H9 (cell line): ENCODE measurements around the gene PRKACB. TPM values are rescaled to one million over a fixed set of nuclear protein-coding genes. Genes with fewer than 3 reads are reported as not detected.

Experiments
- DNase-seq: peaks from one replicate; pipeline ENCODE4 v3.0.0-alpha.2; 2017
- H2AFZ ChIP-seq: one replicate; pipeline ENCODE4 v1.6.1; 2013; ENCODE audit warnings: mild to moderate bottlenecking, low read length, control low read depth, moderate library complexity
- H2AK5ac ChIP-seq: 2 replicates; pipeline ENCODE4 v1.6.1; 2013; ENCODE audit warnings: low read length, control low read depth, mixed read lengths; ENCODE audit not compliant: insufficient read length
- H2BK120ac ChIP-seq: one replicate; pipeline ENCODE4 v1.6.1; 2013; ENCODE audit warnings: low read depth, mild to moderate bottlenecking, low read length, control low read depth, inconsistent platforms; ENCODE audit not compliant: poor library complexity, severe bottlenecking
- H2BK12ac ChIP-seq: 2 replicates; pipeline ENCODE4 v1.6.1; 2013; ENCODE audit warnings: low read length, control low read depth, mixed read lengths, low read depth; ENCODE audit not compliant: insufficient read length
- H2BK15ac ChIP-seq: 2 replicates; pipeline ENCODE4 v1.6.1; 2013; ENCODE audit warnings: low read depth, low read length, control low read depth
- H2BK20ac ChIP-seq: one replicate; pipeline ENCODE4 v1.6.1; 2013; ENCODE audit warnings: low read depth, mild to moderate bottlenecking, low read length, control low read depth, inconsistent platforms; ENCODE audit not compliant: poor library complexity, severe bottlenecking
- H2BK5ac ChIP-seq: 2 replicates; pipeline ENCODE4 v1.6.1; 2013; ENCODE audit warnings: low read length, control low read depth, mixed read lengths; ENCODE audit not compliant: insufficient read length
- H3K14ac ChIP-seq: 2 replicates; pipeline ENCODE4 v1.6.1; 2013; ENCODE audit warnings: low read length, control low read depth; ENCODE audit not compliant: insufficient read depth
- H3K18ac ChIP-seq: 2 replicates; pipeline ENCODE4 v1.6.1; 2013; ENCODE audit warnings: low read depth, mild to moderate bottlenecking, mixed read lengths, low read length, control low read depth; ENCODE audit not compliant: insufficient read length
- H3K23ac ChIP-seq: 2 replicates; pipeline ENCODE4 v1.6.1; 2013; ENCODE audit warnings: low read length, control low read depth, mixed read lengths, low read depth; ENCODE audit not compliant: insufficient read length
- H3K23me2 ChIP-seq: 2 replicates; pipeline ENCODE4 v1.6.1; 2013; ENCODE audit warnings: low read depth, mild to moderate bottlenecking, mixed read lengths, low read length, control low read depth; ENCODE audit not compliant: insufficient read length, poor library complexity, severe bottlenecking
- H3K27ac ChIP-seq: 2 replicates; pipeline ENCODE4 v1.5.1; 2013; ENCODE audit warnings: low read length, control low read depth, mixed read lengths, low read depth; ENCODE audit not compliant: insufficient read length
- H3K27me3 ChIP-seq: 2 replicates; pipeline ENCODE4 v1.6.1; 2013; ENCODE audit warnings: low read length, control low read depth, inconsistent platforms; ENCODE audit not compliant: insufficient read depth
- H3K4ac ChIP-seq: 2 replicates; pipeline ENCODE4 v1.6.1; 2013; ENCODE audit warnings: low read depth, mild to moderate bottlenecking, control low read depth, inconsistent platforms, low read length, moderate library complexity
- H3K4me1 ChIP-seq: 2 replicates; pipeline ENCODE4 v1.6.1; 2013; ENCODE audit warnings: low read length, control low read depth, inconsistent platforms; ENCODE audit not compliant: insufficient read depth
- H3K4me2 ChIP-seq: 2 replicates; pipeline ENCODE4 v1.6.1; 2013; ENCODE audit warnings: low read length, control low read depth, mixed read lengths; ENCODE audit not compliant: insufficient read length, insufficient read depth
- H3K56ac ChIP-seq: 2 replicates; pipeline ENCODE4 v1.6.1; 2013; ENCODE audit warnings: low read depth, mild to moderate bottlenecking, mixed read lengths, low read length, control low read depth; ENCODE audit not compliant: insufficient read length
- H3K79me1 ChIP-seq: 2 replicates; pipeline ENCODE4 v1.6.1; 2013; ENCODE audit warnings: low read depth, mild to moderate bottlenecking, moderate library complexity, low read length, control low read depth, inconsistent platforms; ENCODE audit not compliant: insufficient read depth, poor library complexity, severe bottlenecking
- H3K79me2 ChIP-seq: 2 replicates; pipeline ENCODE4 v1.6.1; 2013; ENCODE audit warnings: low read length, control low read depth, inconsistent platforms; ENCODE audit not compliant: insufficient read depth
- H3K9ac ChIP-seq: 2 replicates; pipeline ENCODE4 v1.6.1; 2013; ENCODE audit warnings: low read length, control low read depth, mixed read lengths; ENCODE audit not compliant: insufficient read length; ENCODE audit errors: extremely low read depth
- H3K9me3 ChIP-seq: one replicate; pipeline ENCODE4 v1.6.1; 2013; ENCODE audit warnings: low read depth, low read length, inconsistent platforms; ENCODE audit not compliant: control insufficient read depth
- H3T11ph ChIP-seq: one replicate; pipeline ENCODE4 v1.6.1; 2013; ENCODE audit warnings: mild to moderate bottlenecking, low read length, control low read depth, inconsistent platforms
- H4K20me1 ChIP-seq: one replicate; pipeline ENCODE4 v1.6.1; 2013; ENCODE audit not compliant: control insufficient read depth, insufficient read length, insufficient read depth
- H4K5ac ChIP-seq: 2 replicates; pipeline ENCODE4 v1.6.1; 2013; ENCODE audit warnings: low read depth, mild to moderate bottlenecking, mixed read lengths, low read length, control low read depth; ENCODE audit not compliant: insufficient read length
- H4K8ac ChIP-seq: replicated peaks from 2 replicates; pipeline ENCODE4 v1.6.1; 2013; ENCODE audit warnings: low read length, control low read depth, mixed read lengths, low read depth; ENCODE audit not compliant: insufficient read length
- H4K91ac ChIP-seq: 2 replicates; pipeline ENCODE4 v1.6.1; 2013; ENCODE audit warnings: low read depth, mild to moderate bottlenecking, moderate library complexity, mixed read lengths, low read length, control low read depth; ENCODE audit not compliant: insufficient read length
- H3K27ac Mint-ChIP-seq, 3 experiments: 2 replicates in 2 of 3; 3 replicates in 1 of 3; pipeline ENCODE4 v1.8.0; 2020 to 2021; ENCODE audit warnings: mixed read lengths in 3 of 3, mild to moderate bottlenecking in 1 of 3, moderate library complexity in 1 of 3
- H3K27me3 Mint-ChIP-seq: 2 replicates; pipeline ENCODE4 v1.8.0; 2021; ENCODE audit warnings: low read depth, mild to moderate bottlenecking, moderate library complexity, mixed read lengths
- H3K36me3 Mint-ChIP-seq, 3 experiments: 2 replicates in 2 of 3; 3 replicates in 1 of 3; pipeline ENCODE4 v1.8.0; 2020 to 2021; ENCODE audit warnings: low read depth in 3 of 3, mixed read lengths in 3 of 3; ENCODE audit not compliant: insufficient read depth in 1 of 3
- H3K4me1 Mint-ChIP-seq, 2 experiments: 2 replicates each; pipeline ENCODE4 v1.8.0; 2020; ENCODE audit warnings: mixed read lengths in 2 of 2
- H3K4me3 Mint-ChIP-seq, 2 experiments: 2 replicates in 1 of 2; 3 replicates in 1 of 2; pipeline ENCODE4 v1.8.0; 2020 to 2021; ENCODE audit warnings: mild to moderate bottlenecking in 2 of 2, mixed read lengths in 2 of 2, moderate library complexity in 1 of 2
- H3K9me3 Mint-ChIP-seq, 2 experiments: 2 replicates in 1 of 2; 3 replicates in 1 of 2; pipeline ENCODE4 v1.8.0; 2020; ENCODE audit warnings: mild to moderate bottlenecking in 2 of 2, mixed read lengths in 2 of 2, moderate library complexity in 1 of 2
- WGBS: extraction: QIAGEN DNeasy Blood & Tissue Kit; methylation state at CpG from one replicate; pipeline ENCODE4 v1.1.7; 2013; ENCODE audit warnings: missing lambda C conversion rate, low lambda C conversion rate, mixed read lengths; ENCODE audit not compliant: insufficient read length; ENCODE audit errors: extremely low coverage; 5-methylcytosine and 5-hydroxymethylcytosine counted together
- total RNA-seq: library from RNA; stranded (reverse); gene quantifications from 2 replicates; pipeline ENCODE4 v1.2.1, GENCODE V29; 2021
- TF ChIP-seq, protein P1 (sequence below): fragments of 200-600 bp; sonication (generic); conservative IDR thresholded peaks from 3 replicates; pipeline ENCODE4 v1.8.0; 2021; ENCODE audit warnings: antibody characterized with exemption, mild to moderate bottlenecking

PRKACB gene
- total RNA-seq, 1 experiment from 2014 or later = 20.7 TPM

DNA sequence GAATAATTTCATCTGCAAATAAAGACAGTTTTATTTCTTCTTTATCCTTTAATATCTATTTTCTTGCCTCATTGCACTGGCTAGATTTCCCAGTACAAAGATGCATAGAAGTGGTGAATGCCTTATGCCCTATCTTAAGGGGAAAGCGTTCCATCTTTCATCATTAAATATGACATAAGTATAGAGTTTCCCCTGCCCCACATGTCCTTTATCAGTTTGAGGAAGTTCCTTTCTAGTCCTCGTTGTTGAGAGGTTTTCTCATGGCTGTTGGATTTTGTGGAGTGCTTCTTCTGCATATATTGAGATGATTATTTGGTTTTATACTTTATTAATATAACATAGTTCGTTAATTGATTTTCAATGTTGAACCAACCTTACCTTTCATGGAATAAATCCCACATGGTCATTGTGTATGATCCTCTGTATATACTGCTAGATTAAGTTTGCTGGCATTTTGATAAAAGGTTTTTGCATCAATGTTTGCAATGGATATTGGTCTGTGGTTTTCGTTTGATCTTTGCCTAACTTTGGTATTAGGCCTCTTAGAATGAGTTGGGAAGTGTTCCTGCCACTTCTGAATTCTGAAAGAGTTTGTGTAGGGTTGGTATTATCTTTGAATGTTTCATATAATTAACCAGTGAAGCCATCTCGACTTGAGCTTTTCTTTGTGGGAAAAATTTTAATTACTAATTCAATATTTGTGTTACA is 15.6 kb downstream of the PRKACB start:
- H3K27me3 Mint-ChIP-seq = no peaks in the 10 kb centered on the region
- Histone ChIP-seq H3K9me3 (no peaks in the 10 kb centered on the region), H3K79me2 (no peaks in the 10 kb centered on the region), H3K27me3 (no peaks in the 10 kb centered on the region), H3K23ac (no peak overlapping the region), H3K79me1 (no peaks in the 10 kb centered on the region), H3K4ac (no peak overlapping the region), H3K56ac (no peak overlapping the region), H4K91ac (no peak overlapping the region), H2BK5ac (no peak overlapping the region), H2BK120ac (no peak overlapping the region), H2BK12ac (no peak overlapping the region), H3K9ac (no peak overlapping the region), H3K14ac (no peak overlapping the region), H4K8ac (no peak overlapping the region), H2BK20ac (no peak overlapping the region), H3K27ac (no peak overlapping the region), H2AK5ac (no peak overlapping the region), H4K5ac (no peak overlapping the region), H3K4me2 (no peak overlapping the region), H4K20me1 (no peaks in the 10 kb centered on the region), H3K23me2 (no peaks in the 10 kb centered on the region), H2AFZ (no peak overlapping the region), H2BK15ac (no peak overlapping the region), H3K18ac (no peak overlapping the region), H3T11ph (no peak overlapping the region), H3K4me1 (no peaks in the 10 kb centered on the region)
- H3K4me1 Mint-ChIP-seq = peaks cover 3 to 6% of the 10 kb centered on the region in 2 experiments; a peak in 2 of 4 replicates
- H3K9me3 Mint-ChIP-seq = peaks cover 0 to 4% of the 10 kb centered on the region in 2 experiments; a peak in 2 of 5 replicates
- TF ChIP-seq, protein P1, sequence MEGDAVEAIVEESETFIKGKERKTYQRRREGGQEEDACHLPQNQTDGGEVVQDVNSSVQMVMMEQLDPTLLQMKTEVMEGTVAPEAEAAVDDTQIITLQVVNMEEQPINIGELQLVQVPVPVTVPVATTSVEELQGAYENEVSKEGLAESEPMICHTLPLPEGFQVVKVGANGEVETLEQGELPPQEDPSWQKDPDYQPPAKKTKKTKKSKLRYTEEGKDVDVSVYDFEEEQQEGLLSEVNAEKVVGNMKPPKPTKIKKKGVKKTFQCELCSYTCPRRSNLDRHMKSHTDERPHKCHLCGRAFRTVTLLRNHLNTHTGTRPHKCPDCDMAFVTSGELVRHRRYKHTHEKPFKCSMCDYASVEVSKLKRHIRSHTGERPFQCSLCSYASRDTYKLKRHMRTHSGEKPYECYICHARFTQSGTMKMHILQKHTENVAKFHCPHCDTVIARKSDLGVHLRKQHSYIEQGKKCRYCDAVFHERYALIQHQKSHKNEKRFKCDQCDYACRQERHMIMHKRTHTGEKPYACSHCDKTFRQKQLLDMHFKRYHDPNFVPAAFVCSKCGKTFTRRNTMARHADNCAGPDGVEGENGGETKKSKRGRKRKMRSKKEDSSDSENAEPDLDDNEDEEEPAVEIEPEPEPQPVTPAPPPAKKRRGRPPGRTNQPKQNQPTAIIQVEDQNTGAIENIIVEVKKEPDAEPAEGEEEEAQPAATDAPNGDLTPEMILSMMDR = no peak
- no peak overlapping the region for H3K4me3 Mint-ChIP-seq
- H3K36me3 Mint-ChIP-seq = peaks cover 0 to 6% (median 2%) of the 10 kb centered on the region in 3 experiments; a peak in 4 of 7 replicates
- no CpG with 5 or more reads among the region's 5 CpGs for WGBS
- DNase-seq = no peak
- no peak overlapping the region for H3K27ac Mint-ChIP-seq
